ENCODE measurements around the gene RND3.

The RND3 gene, protein sequence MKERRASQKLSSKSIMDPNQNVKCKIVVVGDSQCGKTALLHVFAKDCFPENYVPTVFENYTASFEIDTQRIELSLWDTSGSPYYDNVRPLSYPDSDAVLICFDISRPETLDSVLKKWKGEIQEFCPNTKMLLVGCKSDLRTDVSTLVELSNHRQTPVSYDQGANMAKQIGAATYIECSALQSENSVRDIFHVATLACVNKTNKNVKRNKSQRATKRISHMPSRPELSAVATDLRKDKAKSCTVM

DNA sequence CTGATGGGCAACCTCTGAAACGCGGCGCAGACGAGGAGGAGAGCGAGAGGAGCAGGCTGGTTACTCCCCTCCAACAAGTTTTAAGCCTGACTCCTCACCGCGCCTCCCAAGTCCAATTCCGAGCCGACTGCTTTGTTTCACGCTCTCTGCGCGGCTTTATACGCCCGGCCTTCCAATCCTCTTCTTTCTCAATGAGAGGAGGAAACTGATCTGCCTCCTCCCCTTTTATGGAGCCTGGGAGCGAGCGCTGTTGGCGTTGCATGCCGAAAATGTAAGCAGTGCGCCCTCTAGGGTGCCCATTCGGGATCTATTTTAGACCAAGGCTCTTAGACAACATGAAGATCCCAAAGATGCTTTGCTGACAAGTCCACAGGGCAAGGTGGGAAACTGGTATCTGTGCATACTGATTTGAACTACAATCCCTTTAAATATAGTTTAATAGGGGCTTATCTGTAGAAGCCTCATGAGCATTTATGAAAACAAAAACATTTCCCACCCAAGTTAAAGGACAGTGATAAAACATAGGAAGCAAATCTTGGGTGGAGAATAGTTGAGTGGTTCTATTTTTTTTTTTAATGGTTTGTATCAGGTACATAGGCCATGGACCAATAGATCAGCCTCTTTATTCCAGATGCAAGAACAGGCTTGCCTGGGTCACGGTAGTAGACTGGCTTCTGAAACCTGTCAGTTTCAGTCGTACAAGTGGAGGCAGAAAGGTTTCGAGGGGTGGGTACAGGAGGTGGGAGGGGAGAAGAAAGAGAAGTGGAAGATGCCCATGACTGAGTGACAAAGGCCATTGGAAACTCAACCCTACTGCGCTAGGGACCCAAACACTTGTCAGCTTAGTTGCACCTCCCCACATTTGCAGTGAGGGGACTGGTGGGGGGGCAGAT is at the start of gene RND3:
Gene RND3 (minus strand): TSS at position 131 of the 893 bp plus-strand sequence. CDS start 250 bp downstream, outside the sequence.
- H3K4me1 ChIP-seq (ENCODE audit: control insufficient read depth, insufficient read depth, low read length) = peaks cover 5% of the 10 kb centered on the region; the same call in 1 of the 2 replicates
- H3K4me3 ChIP-seq (ENCODE audit: low read length) = peak within 1 kb of the TSS; percentile 77
- H3K9me3 ChIP-seq (ENCODE audit: control insufficient read depth, insufficient read depth, low read length) = no peaks in the 10 kb centered on the region
- no CpG with 5 or more reads among the region's 24 CpGs for WGBS (ENCODE audit: insufficient coverage, insufficient read length)
- no peaks in the 10 kb centered on the region for H3K27me3 ChIP-seq (ENCODE audit: control insufficient read depth, insufficient read depth, low read length)
- H3K27ac ChIP-seq (ENCODE audit: low read length) = no peak within 1 kb of the TSS
- DNase-seq (ENCODE audit: low read depth, low spot score) = peak; percentile 98
- peaks cover 4% of the 10 kb centered on the region; the same call in 1 of the 2 replicates for H3K36me3 ChIP-seq (ENCODE audit: control insufficient read depth, insufficient read depth, low read length)

GRCh38 chr2:150535176-150535575 is 47.7 kb upstream of the RND3 start:
- Histone ChIP-seq H3K4me1 (ENCODE audit: control insufficient read depth, insufficient read depth, low read length) (no peaks in the 10 kb centered on the region), H3K36me3 (ENCODE audit: control insufficient read depth, insufficient read depth, low read length) (no peaks in the 10 kb centered on the region), H3K27me3 (ENCODE audit: control insufficient read depth, insufficient read depth, low read length) (no peaks in the 10 kb centered on the region), H3K27ac (ENCODE audit: low read length) (no peak overlapping the region), H3K4me3 (ENCODE audit: low read length) (no peak overlapping the region), H3K9me3 (ENCODE audit: control insufficient read depth, insufficient read depth, low read length) (no peaks in the 10 kb centered on the region)
- no CpG with 5 or more reads among the region's 1 CpG for WGBS (ENCODE audit: insufficient coverage, insufficient read length)
- no peak for DNase-seq (ENCODE audit: low read depth, low spot score)

- Histone ChIP-seq H3K4me3 (ENCODE audit: low read length) (no peak overlapping the region), H3K4me1 (ENCODE audit: control insufficient read depth, insufficient read depth, low read length) (no peaks in the 10 kb centered on the region; the same call in 1 of the 2 replicates), H3K36me3 (ENCODE audit: control insufficient read depth, insufficient read depth, low read length) (no peaks in the 10 kb centered on the region), H3K9me3 (ENCODE audit: control insufficient read depth, insufficient read depth, low read length) (no peaks in the 10 kb centered on the region), H3K27ac (ENCODE audit: low read length) (no peak overlapping the region), H3K27me3 (ENCODE audit: control insufficient read depth, insufficient read depth, low read length) (no peaks in the 10 kb centered on the region)
- no peak for DNase-seq (ENCODE audit: low read depth, low spot score)
- WGBS (ENCODE audit: insufficient coverage, insufficient read length) = no CpG with 5 or more reads among the region's 1 CpG
These were observed 45.4 kb upstream of the RND3 start for GRCh38 chr2:150532879-150533278.

GRCh38 chr2:150532020-150532419 is 44.6 kb upstream of the RND3 start:
- no peak overlapping the region for H3K4me3 ChIP-seq (ENCODE audit: low read length)
- no CpG with 5 or more reads among the region's 5 CpGs for WGBS (ENCODE audit: insufficient coverage, insufficient read length)
- no peak overlapping the region for H3K27ac ChIP-seq (ENCODE audit: low read length)
- no peaks in the 10 kb centered on the region for H3K9me3 ChIP-seq (ENCODE audit: control insufficient read depth, insufficient read depth, low read length)
- H3K36me3 ChIP-seq (ENCODE audit: control insufficient read depth, insufficient read depth, low read length) = no peaks in the 10 kb centered on the region
- no peaks in the 10 kb centered on the region; the same call in 1 of the 2 replicates for H3K4me1 ChIP-seq (ENCODE audit: control insufficient read depth, insufficient read depth, low read length)
- no peak for DNase-seq (ENCODE audit: low read depth, low spot score)
- H3K27me3 ChIP-seq (ENCODE audit: control insufficient read depth, insufficient read depth, low read length) = no peaks in the 10 kb centered on the region

DNA sequence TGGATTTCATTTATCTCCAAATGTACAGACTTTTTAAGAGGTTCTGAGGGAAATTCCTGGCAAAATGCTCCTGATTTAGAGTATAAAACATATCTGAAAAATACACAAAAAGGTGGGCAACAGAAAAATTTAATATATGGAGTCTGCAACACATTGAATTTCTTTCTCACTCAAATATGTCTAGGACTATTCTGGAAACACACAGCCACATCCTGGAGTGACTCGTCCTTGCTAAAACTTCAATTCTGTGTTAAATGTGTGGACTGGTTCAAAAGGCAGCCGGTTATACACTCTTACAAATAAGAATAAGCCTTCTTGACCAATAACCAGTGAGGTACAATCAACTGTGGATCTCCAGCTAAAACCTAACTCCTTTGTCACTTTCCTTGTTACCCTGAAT is 44.1 kb upstream of the RND3 start:
- WGBS (ENCODE audit: insufficient coverage, insufficient read length) = no CpG with 5 or more reads among the region's 2 CpGs
- Histone ChIP-seq H3K27ac (ENCODE audit: low read length) (no peak overlapping the region), H3K36me3 (ENCODE audit: control insufficient read depth, insufficient read depth, low read length) (no peaks in the 10 kb centered on the region), H3K4me1 (ENCODE audit: control insufficient read depth, insufficient read depth, low read length) (no peaks in the 10 kb centered on the region; the same call in 1 of the 2 replicates), H3K9me3 (ENCODE audit: control insufficient read depth, insufficient read depth, low read length) (no peaks in the 10 kb centered on the region), H3K27me3 (ENCODE audit: control insufficient read depth, insufficient read depth, low read length) (no peaks in the 10 kb centered on the region), H3K4me3 (ENCODE audit: low read length) (no peak overlapping the region)
- no peak for DNase-seq (ENCODE audit: low read depth, low spot score)

GRCh38 chr2:150530168-150530567 is 42.7 kb upstream of the RND3 start:
- H3K27me3 ChIP-seq (ENCODE audit: control insufficient read depth, insufficient read depth, low read length) = no peaks in the 10 kb centered on the region
- H3K27ac ChIP-seq (ENCODE audit: low read length) = no peak overlapping the region
- no peak for DNase-seq (ENCODE audit: low read depth, low spot score)
- H3K4me1 ChIP-seq (ENCODE audit: control insufficient read depth, insufficient read depth, low read length) = no peaks in the 10 kb centered on the region; the same call in 1 of the 2 replicates
- no peak overlapping the region for H3K4me3 ChIP-seq (ENCODE audit: low read length)
- no peaks in the 10 kb centered on the region for H3K9me3 ChIP-seq (ENCODE audit: control insufficient read depth, insufficient read depth, low read length)
- no CpG with 5 or more reads among the region's 1 CpG for WGBS (ENCODE audit: insufficient coverage, insufficient read length)
- no peaks in the 10 kb centered on the region for H3K36me3 ChIP-seq (ENCODE audit: control insufficient read depth, insufficient read depth, low read length)

- Histone ChIP-seq H3K27ac (ENCODE audit: low read length) (no peak overlapping the region), H3K36me3 (ENCODE audit: control insufficient read depth, insufficient read depth, low read length) (no peaks in the 10 kb centered on the region), H3K9me3 (ENCODE audit: control insufficient read depth, insufficient read depth, low read length) (no peaks in the 10 kb centered on the region), H3K4me3 (ENCODE audit: low read length) (no peak overlapping the region), H3K27me3 (ENCODE audit: control insufficient read depth, insufficient read depth, low read length) (no peaks in the 10 kb centered on the region), H3K4me1 (ENCODE audit: control insufficient read depth, insufficient read depth, low read length) (no peaks in the 10 kb centered on the region; the same call in 1 of the 2 replicates)
- no CpG with 5 or more reads among the region's 5 CpGs for WGBS (ENCODE audit: insufficient coverage, insufficient read length)
- DNase-seq (ENCODE audit: low read depth, low spot score) = no peak
These were observed 41.7 kb upstream of the RND3 start for GRCh38 chr2:150528861-150529801.

DNA sequence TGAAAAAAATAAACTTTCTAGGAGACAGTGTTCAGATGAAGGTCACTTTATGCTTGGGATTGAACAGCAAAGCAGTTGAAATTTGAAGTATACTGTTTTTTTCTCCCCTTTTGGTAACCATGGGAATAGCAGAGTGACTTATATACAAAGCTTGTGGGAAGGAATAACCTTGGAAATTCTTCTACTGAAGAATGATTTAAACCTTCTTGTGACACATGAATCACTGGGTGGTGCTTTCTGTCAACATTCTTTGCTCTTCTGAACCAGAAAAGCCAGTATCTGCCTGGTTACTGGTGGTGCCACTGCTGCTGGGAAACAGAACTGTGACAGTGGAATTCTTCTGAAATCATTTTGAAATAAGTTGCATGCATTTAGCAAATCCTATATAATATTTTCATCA is 39.4 kb upstream of the RND3 start:
- Histone ChIP-seq H3K36me3 (ENCODE audit: control insufficient read depth, insufficient read depth, low read length) (no peaks in the 10 kb centered on the region), H3K4me1 (ENCODE audit: control insufficient read depth, insufficient read depth, low read length) (no peaks in the 10 kb centered on the region; the same call in 1 of the 2 replicates), H3K27me3 (ENCODE audit: control insufficient read depth, insufficient read depth, low read length) (no peaks in the 10 kb centered on the region), H3K27ac (ENCODE audit: low read length) (no peak overlapping the region), H3K9me3 (ENCODE audit: control insufficient read depth, insufficient read depth, low read length) (no peaks in the 10 kb centered on the region), H3K4me3 (ENCODE audit: low read length) (no peak overlapping the region)
- no peak for DNase-seq (ENCODE audit: low read depth, low spot score)

GRCh38 chr2:150526006-150526405 is 38.5 kb upstream of the RND3 start:
- WGBS (ENCODE audit: insufficient coverage, insufficient read length) = no CpG with 5 or more reads among the region's 1 CpG
- H3K4me1 ChIP-seq (ENCODE audit: control insufficient read depth, insufficient read depth, low read length) = no peaks in the 10 kb centered on the region; the same call in 1 of the 2 replicates
- H3K27ac ChIP-seq (ENCODE audit: low read length) = no peak overlapping the region
- no peak for DNase-seq (ENCODE audit: low read depth, low spot score)
- no peaks in the 10 kb centered on the region for H3K27me3 ChIP-seq (ENCODE audit: control insufficient read depth, insufficient read depth, low read length)
- no peaks in the 10 kb centered on the region for H3K9me3 ChIP-seq (ENCODE audit: control insufficient read depth, insufficient read depth, low read length)
- no peak overlapping the region for H3K4me3 ChIP-seq (ENCODE audit: low read length)
- no peaks in the 10 kb centered on the region for H3K36me3 ChIP-seq (ENCODE audit: control insufficient read depth, insufficient read depth, low read length)

DNA sequence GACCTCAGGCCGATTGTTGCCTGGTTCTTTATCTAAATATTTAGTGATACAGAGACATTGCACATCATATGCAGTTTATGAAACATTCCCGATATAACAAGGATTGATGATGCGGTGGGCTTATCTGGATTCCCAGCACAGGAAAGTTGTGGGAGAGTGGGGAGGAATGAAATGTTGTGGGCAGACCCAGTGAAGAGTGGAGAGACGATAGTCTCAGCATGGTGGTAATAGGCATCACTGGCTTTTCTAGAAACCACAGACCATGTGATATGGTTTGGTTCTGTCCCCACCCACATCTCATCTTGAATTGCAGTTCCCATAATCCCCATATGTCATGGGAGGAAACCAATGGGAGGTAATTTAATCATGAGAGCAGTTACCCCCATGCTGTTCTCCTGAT is 34.8 kb upstream of the RND3 start:
- H3K36me3 ChIP-seq (ENCODE audit: control insufficient read depth, insufficient read depth, low read length) = no peaks in the 10 kb centered on the region
- H3K4me3 ChIP-seq (ENCODE audit: low read length) = no peak overlapping the region
- DNase-seq (ENCODE audit: low read depth, low spot score) = no peak
- H3K9me3 ChIP-seq (ENCODE audit: control insufficient read depth, insufficient read depth, low read length) = no peaks in the 10 kb centered on the region
- WGBS (ENCODE audit: insufficient coverage, insufficient read length) = no CpG with 5 or more reads among the region's 4 CpGs
- no peaks in the 10 kb centered on the region for H3K4me1 ChIP-seq (ENCODE audit: control insufficient read depth, insufficient read depth, low read length)
- H3K27ac ChIP-seq (ENCODE audit: low read length) = no peak overlapping the region
- H3K27me3 ChIP-seq (ENCODE audit: control insufficient read depth, insufficient read depth, low read length) = no peaks in the 10 kb centered on the region

Measured in iPS DF 6.9 (cell line).